ENCODE measurements around the gene BCKDK. TPM values are rescaled to one million over a fixed set of nuclear protein-coding genes. Genes with fewer than 3 reads are reported as not detected.

Gene BCKDK
- total RNA-seq, 1 donor, result 28.1 TPM

DNA sequence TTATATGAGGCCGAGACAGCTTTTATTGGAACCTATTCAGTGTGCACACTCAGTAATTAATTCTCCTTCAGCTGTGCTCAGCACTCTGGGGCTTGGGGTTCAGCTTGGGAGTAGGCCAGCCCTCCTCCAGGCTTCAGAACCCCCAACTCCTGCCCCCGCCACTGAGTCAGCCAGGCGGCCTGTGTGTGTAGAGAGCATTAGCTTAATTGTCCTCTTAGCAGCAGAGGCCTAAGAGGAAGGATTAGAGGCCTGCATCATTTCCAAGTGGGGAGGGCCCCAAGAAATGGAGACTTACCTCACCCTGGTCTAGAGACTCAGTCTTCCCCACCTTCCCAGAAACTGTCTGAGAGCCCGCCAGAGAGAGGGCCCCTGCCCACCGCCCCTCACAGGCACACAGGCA is 20.2 kb upstream of the BCKDK start:
- H3K4me3 ChIP-seq (ENCODE audit: low read depth, low read length), result no peak overlapping the region
- DNase-seq (ENCODE audit: low read depth), result no peak
- TF ChIP-seq, protein P1, sequence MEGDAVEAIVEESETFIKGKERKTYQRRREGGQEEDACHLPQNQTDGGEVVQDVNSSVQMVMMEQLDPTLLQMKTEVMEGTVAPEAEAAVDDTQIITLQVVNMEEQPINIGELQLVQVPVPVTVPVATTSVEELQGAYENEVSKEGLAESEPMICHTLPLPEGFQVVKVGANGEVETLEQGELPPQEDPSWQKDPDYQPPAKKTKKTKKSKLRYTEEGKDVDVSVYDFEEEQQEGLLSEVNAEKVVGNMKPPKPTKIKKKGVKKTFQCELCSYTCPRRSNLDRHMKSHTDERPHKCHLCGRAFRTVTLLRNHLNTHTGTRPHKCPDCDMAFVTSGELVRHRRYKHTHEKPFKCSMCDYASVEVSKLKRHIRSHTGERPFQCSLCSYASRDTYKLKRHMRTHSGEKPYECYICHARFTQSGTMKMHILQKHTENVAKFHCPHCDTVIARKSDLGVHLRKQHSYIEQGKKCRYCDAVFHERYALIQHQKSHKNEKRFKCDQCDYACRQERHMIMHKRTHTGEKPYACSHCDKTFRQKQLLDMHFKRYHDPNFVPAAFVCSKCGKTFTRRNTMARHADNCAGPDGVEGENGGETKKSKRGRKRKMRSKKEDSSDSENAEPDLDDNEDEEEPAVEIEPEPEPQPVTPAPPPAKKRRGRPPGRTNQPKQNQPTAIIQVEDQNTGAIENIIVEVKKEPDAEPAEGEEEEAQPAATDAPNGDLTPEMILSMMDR (IDR thresholded peaks at IDR 0.05; ENCODE audit: insufficient read depth, low read depth, low read length), result no peak

DNA sequence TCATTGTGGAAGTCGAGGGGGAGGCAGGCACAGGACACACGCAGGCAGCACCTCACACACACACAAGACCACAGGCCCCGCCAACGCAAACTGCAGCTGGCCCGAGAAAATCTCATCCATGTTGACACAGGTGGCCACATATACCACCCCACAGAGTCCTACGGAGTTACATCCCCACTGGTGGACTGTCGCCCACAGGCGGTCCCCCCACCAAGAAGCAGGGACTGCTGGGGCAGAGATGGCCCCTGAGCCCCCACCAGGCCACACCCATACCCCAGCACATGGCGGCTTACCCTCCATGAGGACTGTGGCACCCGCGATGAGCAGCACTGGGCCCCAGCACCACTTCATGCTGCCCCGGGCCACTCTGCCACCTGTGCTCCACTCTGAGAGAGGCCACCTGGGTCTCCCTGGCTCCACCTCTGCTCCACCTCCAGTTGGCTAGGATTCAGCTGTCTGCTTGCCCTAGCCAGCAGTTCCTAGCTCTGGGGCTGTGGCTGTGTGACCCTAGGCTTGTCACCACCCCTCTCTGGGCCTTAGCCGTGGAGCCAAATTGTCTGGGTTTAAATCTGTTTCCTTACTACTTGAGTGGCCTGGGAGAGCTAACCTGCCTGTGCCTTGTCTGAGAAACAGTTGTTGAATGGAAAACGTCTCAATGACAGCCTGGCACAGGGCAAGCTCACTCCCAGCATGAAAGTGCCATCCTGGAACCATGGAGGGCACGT is 19.6 kb upstream of the BCKDK start, which contains the start of gene PRSS53:
Gene PRSS53 (minus strand): TSS at position 485 of the 725 bp plus-strand sequence. CDS start 134 bp downstream, at position 351.
- TF ChIP-seq, protein P1 (IDR thresholded peaks at IDR 0.05; ENCODE audit: insufficient read depth, low read depth, low read length), result no peak
- no peak for DNase-seq (ENCODE audit: low read depth)
- H3K4me3 ChIP-seq (ENCODE audit: low read depth, low read length), result no peak within 1 kb of the TSS

DNA sequence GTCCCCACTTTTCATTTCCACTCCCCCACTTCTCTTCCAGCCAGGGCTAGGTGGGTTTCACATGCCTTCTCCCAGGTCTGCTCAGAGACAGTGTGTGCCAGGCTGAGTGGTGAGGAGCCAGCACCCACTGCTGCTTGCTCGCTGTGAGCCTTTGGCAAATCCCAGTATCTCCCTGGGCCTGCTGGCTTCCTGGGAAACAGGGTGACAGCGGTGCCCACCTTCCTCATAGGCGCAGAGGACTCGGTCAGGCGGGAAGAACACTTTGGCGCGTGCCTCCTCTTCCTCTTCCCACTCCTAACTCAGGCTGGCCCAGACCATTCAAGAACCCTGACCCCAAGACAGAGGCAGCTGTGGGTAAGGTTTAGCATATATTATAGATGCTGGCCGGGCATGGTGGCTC is 19.0 kb upstream of the BCKDK start:
- DNase-seq (ENCODE audit: low read depth), result no peak
- H3K4me3 ChIP-seq (ENCODE audit: low read depth, low read length), result no peak overlapping the region
- TF ChIP-seq, protein P1 (IDR thresholded peaks at IDR 0.05; ENCODE audit: insufficient read depth, low read depth, low read length), result no peak

DNA sequence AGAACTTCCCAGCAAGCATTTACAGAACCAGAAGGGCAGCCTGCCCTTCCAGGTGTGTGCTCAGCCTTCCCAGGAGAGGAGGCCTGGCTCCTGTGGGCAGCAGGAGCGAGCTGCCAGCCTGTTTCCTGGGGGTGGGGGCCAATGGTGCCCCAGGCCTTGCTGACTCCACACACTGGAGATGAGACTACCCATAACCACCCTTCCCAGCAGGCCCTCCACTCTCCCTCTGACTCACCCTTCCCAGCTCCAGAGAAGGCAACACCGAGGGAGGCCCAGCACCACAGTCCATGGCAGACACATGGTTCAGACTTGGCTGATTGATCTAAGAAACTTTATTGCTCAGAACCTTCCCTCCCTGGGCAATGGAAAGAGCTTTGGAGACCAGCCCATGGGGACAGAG is 17.6 kb upstream of the BCKDK start:
- TF ChIP-seq, protein P1 (IDR thresholded peaks at IDR 0.05; ENCODE audit: insufficient read depth, low read depth, low read length), result no peak
- no peak for DNase-seq (ENCODE audit: low read depth)
- no peak overlapping the region for H3K4me3 ChIP-seq (ENCODE audit: low read depth, low read length)

DNA sequence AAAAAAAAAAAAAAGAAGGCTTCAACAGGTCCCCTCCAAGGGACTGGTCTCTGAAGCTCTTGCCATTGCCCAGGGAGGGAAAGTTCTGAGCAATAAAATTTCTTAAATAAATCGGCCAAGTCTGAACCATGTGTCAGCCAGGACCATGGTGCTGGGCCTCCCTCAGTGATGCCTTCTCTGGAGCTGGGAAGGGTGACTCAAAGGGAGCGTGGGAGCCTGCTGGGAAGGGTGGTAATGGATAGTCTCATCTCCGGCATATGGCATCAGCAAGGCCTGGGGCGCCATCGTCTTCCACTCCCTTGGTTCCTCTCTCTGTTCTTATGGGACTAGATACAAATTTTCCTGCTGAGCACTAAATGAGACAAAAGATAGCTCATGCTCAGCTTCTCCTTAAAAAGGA is 15.9 kb upstream of the BCKDK start:
- no peak overlapping the region for H3K4me3 ChIP-seq (ENCODE audit: low read depth, low read length)
- DNase-seq (ENCODE audit: low read depth), result peak; percentile 33
- TF ChIP-seq, protein P1 (IDR thresholded peaks at IDR 0.05; ENCODE audit: insufficient read depth, low read depth, low read length), result no peak

DNA sequence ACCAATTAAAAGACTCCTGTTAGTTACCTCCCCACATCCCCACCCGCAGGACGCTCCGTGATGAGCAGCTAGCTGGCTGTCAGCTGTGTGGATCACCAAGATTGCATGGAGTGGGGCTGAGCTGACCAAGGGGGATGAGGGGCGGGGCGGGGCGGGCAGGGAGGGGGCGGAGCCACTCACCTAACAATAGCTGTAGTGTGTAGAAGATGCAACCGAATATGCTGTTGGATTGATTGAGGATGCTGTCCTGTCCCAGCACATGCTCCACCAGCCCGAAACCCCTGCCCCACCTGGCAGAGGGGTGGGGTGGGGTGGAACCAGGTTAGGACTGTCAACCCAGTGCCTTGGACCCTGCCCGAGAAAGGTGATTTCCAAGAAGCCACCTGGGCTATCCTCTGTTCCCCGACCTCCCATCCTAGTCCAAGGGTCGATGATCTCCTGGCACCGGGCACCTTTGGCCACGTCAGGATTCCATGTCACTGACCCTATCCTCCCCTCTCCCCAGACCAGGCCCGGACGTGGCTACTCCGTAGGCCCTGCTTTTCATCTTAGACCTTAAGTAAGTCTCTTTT is 15.0 kb upstream of the BCKDK start:
- TF ChIP-seq, protein P1 (IDR thresholded peaks at IDR 0.05; ENCODE audit: insufficient read depth, low read depth, low read length), result no peak
- no peak for DNase-seq (ENCODE audit: low read depth)
- H3K4me3 ChIP-seq (ENCODE audit: low read depth, low read length), result peak overlapping the region; percentile 74
